Adrenal gland (tissue), 5 donors: ENCODE results near the gene RANBP6.

Experiments
- CTCF ChIP-seq, 6 experiments: fragments of 450-650 bp in 4 of 6; fragments of 200-600 bp in 2 of 6; sonication (generic) in 1 of 6; IDR thresholded peaks; 1 replicate in 5 of 6; 2 replicates in 1 of 6; pipeline versions ENCODE4 v1.5.1 to v1.8.0; 2016 to 2021; ENCODE audit warnings: antibody characterized with exemption in 6 of 6, mild to moderate bottlenecking in 2 of 6, moderate library complexity in 1 of 6
- POLR2A ChIP-seq, 2 donors: fragments of 450-650 bp; IDR thresholded peaks; one replicate each; pipeline ENCODE4 v1.6.1; 2017; ENCODE audit warnings: antibody characterized with exemption in 2 of 2, mild to moderate bottlenecking in 2 of 2, moderate library complexity in 1 of 2
- donor health status: DM: no; HTN: no; CAD: no.

- TF ChIP-seq CTCF (IDR thresholded peaks at IDR 0.05) = no peak
- TF ChIP-seq POLR2A (IDR thresholded peaks at IDR 0.05) = no peak
Observed at GRCh38 chr9:6052293-6052919, 37.0 kb upstream of the RANBP6 start.
